ENCODE results near the gene VPS13D. TPM values are rescaled to one million over a fixed set of nuclear protein-coding genes. Genes with fewer than 3 reads are reported as not detected.
"Not testable (repeated sequence)": the region's sequence is repeated elsewhere in the genome, so short reads cannot be mapped to it uniquely, and the experiment has no call there.

Gene VPS13D
- total RNA-seq, 1 experiment from 2014 or later: 6.8 TPM

- DNase-seq (ENCODE audit: low spot score): no peak
These were observed 139.4 kb downstream of the VPS13D start for GRCh38 chr1:12369258-12369657.

GRCh38 chr1:12370333-12370975 is 140.6 kb downstream of the VPS13D start:
- DNase-seq (ENCODE audit: low spot score): no peak

GRCh38 chr1:12371053-12371452 is 141.2 kb downstream of the VPS13D start:
- no peak for DNase-seq (ENCODE audit: low spot score)

GRCh38 chr1:12372180-12372579 is 142.3 kb downstream of the VPS13D start:
- no peak for DNase-seq (ENCODE audit: low spot score)

GRCh38 chr1:12372761-12373160 is 142.9 kb downstream of the VPS13D start:
- no peak for DNase-seq (ENCODE audit: low spot score)

- no peak for DNase-seq (ENCODE audit: low spot score)
These were observed 145.5 kb downstream of the VPS13D start for GRCh38 chr1:12375133-12375829.

GRCh38 chr1:12376236-12377045 is 146.6 kb downstream of the VPS13D start:
- no peak for DNase-seq (ENCODE audit: low spot score)

GRCh38 chr1:12380326-12381249 is 150.8 kb downstream of the VPS13D start:
- no peak for DNase-seq (ENCODE audit: low spot score)

- DNase-seq (ENCODE audit: low spot score): no peak
These were observed 153.2 kb downstream of the VPS13D start for GRCh38 chr1:12383001-12383400.

GRCh38 chr1:12383786-12384185 is 154.0 kb downstream of the VPS13D start:
- no peak for DNase-seq (ENCODE audit: low spot score)

GRCh38 chr1:12384836-12385456 is 155.1 kb downstream of the VPS13D start:
- no peak for DNase-seq (ENCODE audit: low spot score)

- no peak for DNase-seq (ENCODE audit: low spot score)
These were observed 156.3 kb downstream of the VPS13D start for GRCh38 chr1:12386130-12386529.

GRCh38 chr1:12387641-12388040 is 157.8 kb downstream of the VPS13D start:
- DNase-seq (ENCODE audit: low spot score): peak; percentile 5

GRCh38 chr1:12390296-12390695 is 160.5 kb downstream of the VPS13D start:
- not testable (repeated sequence) for DNase-seq (ENCODE audit: low spot score)

GRCh38 chr1:12397462-12398450 is 167.9 kb downstream of the VPS13D start:
- no peak for DNase-seq (ENCODE audit: low spot score)

- no peak for DNase-seq (ENCODE audit: low spot score)
These were observed 168.6 kb downstream of the VPS13D start for GRCh38 chr1:12398479-12398878.

- DNase-seq (ENCODE audit: low spot score): no peak
These were observed 170.3 kb downstream of the VPS13D start for GRCh38 chr1:12400027-12400693.

- DNase-seq (ENCODE audit: low spot score): no peak
These were observed 172.4 kb downstream of the VPS13D start for GRCh38 chr1:12402159-12402673.

- no peak for DNase-seq (ENCODE audit: low spot score)
These were observed 173.0 kb downstream of the VPS13D start for GRCh38 chr1:12402842-12403241.

Measured in A172 (cell line).